Astrocyte (in vitro differentiated cells and primary cell): ENCODE measurements around the gene SERPINA9. TPM values are rescaled to one million over a fixed set of nuclear protein-coding genes. Genes with fewer than 3 reads are reported as not detected.
"Not testable (repeated sequence)": the region's sequence is repeated elsewhere in the genome, so short reads cannot be mapped to it uniquely, and the experiment has no call there.

Source experiments
- DNase-seq: peaks from one replicate; pipeline ENCODE4 v3.0.0-alpha.2; 2010; ENCODE audit warnings: low read depth
- FAIRE-seq: peaks from 2 replicates; lab custom pipeline; 2011; peaks lifted over from hg19 to GRCh38; lab: Jason Lieb, UNC
- H2AFZ ChIP-seq: 2 replicates; pipeline ENCODE4 v1.6.0; 2012; ENCODE audit warnings: low read depth, low read length, inconsistent platforms
- H3K27ac ChIP-seq: 2 replicates; pipeline ENCODE4 v1.5.1; 2011; ENCODE audit warnings: low read depth, low read length, inconsistent platforms
- H3K27me3 ChIP-seq: 2 replicates; pipeline ENCODE4 v1.6.0; 2011; ENCODE audit warnings: low read length, inconsistent platforms; ENCODE audit not compliant: insufficient read depth
- H3K36me3 ChIP-seq: 2 replicates; pipeline ENCODE4 v1.5.1; 2011; ENCODE audit warnings: low read length, inconsistent platforms; ENCODE audit not compliant: insufficient read depth
- H3K4me1 ChIP-seq: 2 replicates; pipeline ENCODE4 v1.5.1; 2011; ENCODE audit warnings: low read length, inconsistent platforms; ENCODE audit not compliant: insufficient read depth
- H3K4me2 ChIP-seq: 2 replicates; pipeline ENCODE4 v1.6.0; 2012; ENCODE audit warnings: low read length, inconsistent platforms
- H3K4me3 ChIP-seq: 2 replicates; pipeline ENCODE4 v1.5.1; 2011; ENCODE audit warnings: low read depth, mild to moderate bottlenecking, low read length, inconsistent platforms; ENCODE audit not compliant: insufficient read depth
- H3K79me2 ChIP-seq: 2 replicates; pipeline ENCODE4 v1.6.0; 2012; ENCODE audit warnings: mild to moderate bottlenecking, low read length, inconsistent platforms; ENCODE audit not compliant: insufficient read depth
- H3K9ac ChIP-seq: 2 replicates; pipeline ENCODE4 v1.6.0; 2012; ENCODE audit warnings: mild to moderate bottlenecking, low read length, inconsistent platforms
- H3K9me3 ChIP-seq: 2 replicates; pipeline ENCODE4 v1.5.1; 2012; ENCODE audit warnings: low read depth, mild to moderate bottlenecking, low read length, inconsistent platforms; ENCODE audit not compliant: insufficient read depth
- H4K20me1 ChIP-seq: 2 replicates; pipeline ENCODE4 v1.6.0; 2012; ENCODE audit warnings: low read length, inconsistent platforms; ENCODE audit not compliant: insufficient read depth
- H3K27ac Mint-ChIP-seq: one replicate; pipeline ENCODE4 v1.8.0; 2021; ENCODE audit warnings: mild to moderate bottlenecking, mixed read lengths; ENCODE audit not compliant: unreplicated experiment
- H3K27me3 Mint-ChIP-seq: one replicate; pipeline ENCODE4 v1.8.0; 2021; ENCODE audit warnings: low read depth, mixed read lengths; ENCODE audit not compliant: unreplicated experiment
- H3K36me3 Mint-ChIP-seq: one replicate; pipeline ENCODE4 v1.8.0; 2021; ENCODE audit warnings: low read depth, mixed read lengths; ENCODE audit not compliant: unreplicated experiment
- H3K4me1 Mint-ChIP-seq: one replicate; pipeline ENCODE4 v1.8.0; 2021; ENCODE audit warnings: low read depth, mixed read lengths; ENCODE audit not compliant: unreplicated experiment
- H3K4me3 Mint-ChIP-seq: one replicate; pipeline ENCODE4 v1.8.0; 2021; ENCODE audit warnings: mild to moderate bottlenecking, moderate library complexity, mixed read lengths; ENCODE audit not compliant: unreplicated experiment
- H3K9me3 Mint-ChIP-seq: one replicate; pipeline ENCODE4 v1.8.0; 2021; ENCODE audit warnings: mild to moderate bottlenecking, mixed read lengths; ENCODE audit not compliant: unreplicated experiment
- EZH2 ChIP-seq: IDR thresholded peaks from 2 replicates; pipeline ENCODE4 v1.6.1; 2012; ENCODE audit warnings: mild to moderate bottlenecking, low read length, inconsistent platforms; ENCODE audit not compliant: insufficient read depth
- total RNA-seq: library from RNA; stranded (reverse); gene quantifications from 2 replicates; pipeline ENCODE4 v1.2.1, GENCODE V29; 2021
- TF ChIP-seq, protein P1 (sequence below): IDR thresholded peaks from 2 replicates; pipeline ENCODE4 v1.5.1; 2011; ENCODE audit warnings: low read depth, mild to moderate bottlenecking, inconsistent platforms, low read length, moderate library complexity; ENCODE audit not compliant: insufficient read depth

Gene SERPINA9
- total RNA-seq, 1 donor from 2014 or later = not detected

- FAIRE-seq = no peak
- no peak overlapping the region for H3K4me3 Mint-ChIP-seq
Measured at GRCh38 chr14:94515426-94515825, 39.4 kb upstream of the SERPINA9 start.

DNA sequence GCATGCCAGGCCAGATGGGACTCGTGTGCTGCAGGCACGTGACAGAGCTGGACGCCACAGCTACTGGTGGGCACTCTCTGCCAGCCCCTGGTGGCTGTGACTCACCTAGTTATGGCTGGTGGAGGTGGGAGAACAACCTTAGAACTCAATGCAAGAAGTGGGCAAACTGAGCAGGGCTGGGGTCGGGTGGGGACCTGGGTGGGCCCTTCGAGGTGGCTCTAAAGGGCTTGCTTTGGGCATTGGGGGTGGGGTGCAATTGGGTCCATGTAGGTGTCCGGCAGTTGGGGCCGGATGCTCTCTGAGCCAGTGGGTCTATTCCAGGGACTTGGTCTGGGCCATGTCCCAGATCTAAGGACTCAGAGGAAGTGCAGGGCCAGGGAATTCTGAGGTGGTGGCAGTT, 38.4 kb upstream of the SERPINA9 start:
- Histone ChIP-seq H3K27ac (no peak overlapping the region), H3K9me3 (no peaks in the 10 kb centered on the region), H3K4me1 (no peaks in the 10 kb centered on the region), H3K79me2 (no peaks in the 10 kb centered on the region), H3K36me3 (no peaks in the 10 kb centered on the region), H3K4me2 (no peak overlapping the region), H3K27me3 (peaks cover 9% of the 10 kb centered on the region), H3K9ac (no peak overlapping the region), H2AFZ (no peak overlapping the region), H4K20me1 (no peaks in the 10 kb centered on the region), H3K4me3 (no peak overlapping the region)
- Mint-ChIP-seq H3K4me3 (peak overlapping the region; percentile 64), H3K27me3 (peaks cover 29% of the 10 kb centered on the region), H3K4me1 (peaks cover 7% of the 10 kb centered on the region), H3K9me3 (no peaks in the 10 kb centered on the region), H3K27ac (no peak overlapping the region), H3K36me3 (no peaks in the 10 kb centered on the region)
- FAIRE-seq = no peak
- no peak for DNase-seq
- no peak for TF ChIP-seq EZH2
- TF ChIP-seq, protein P1, sequence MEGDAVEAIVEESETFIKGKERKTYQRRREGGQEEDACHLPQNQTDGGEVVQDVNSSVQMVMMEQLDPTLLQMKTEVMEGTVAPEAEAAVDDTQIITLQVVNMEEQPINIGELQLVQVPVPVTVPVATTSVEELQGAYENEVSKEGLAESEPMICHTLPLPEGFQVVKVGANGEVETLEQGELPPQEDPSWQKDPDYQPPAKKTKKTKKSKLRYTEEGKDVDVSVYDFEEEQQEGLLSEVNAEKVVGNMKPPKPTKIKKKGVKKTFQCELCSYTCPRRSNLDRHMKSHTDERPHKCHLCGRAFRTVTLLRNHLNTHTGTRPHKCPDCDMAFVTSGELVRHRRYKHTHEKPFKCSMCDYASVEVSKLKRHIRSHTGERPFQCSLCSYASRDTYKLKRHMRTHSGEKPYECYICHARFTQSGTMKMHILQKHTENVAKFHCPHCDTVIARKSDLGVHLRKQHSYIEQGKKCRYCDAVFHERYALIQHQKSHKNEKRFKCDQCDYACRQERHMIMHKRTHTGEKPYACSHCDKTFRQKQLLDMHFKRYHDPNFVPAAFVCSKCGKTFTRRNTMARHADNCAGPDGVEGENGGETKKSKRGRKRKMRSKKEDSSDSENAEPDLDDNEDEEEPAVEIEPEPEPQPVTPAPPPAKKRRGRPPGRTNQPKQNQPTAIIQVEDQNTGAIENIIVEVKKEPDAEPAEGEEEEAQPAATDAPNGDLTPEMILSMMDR = no peak

More at GRCh38 chr14:94515426-94515825, 39.4 kb upstream of the SERPINA9 start:
- Mint-ChIP-seq H3K36me3 (no peaks in the 10 kb centered on the region), H3K4me1 (peaks cover 7% of the 10 kb centered on the region), H3K9me3 (no peaks in the 10 kb centered on the region), H3K27me3 (peaks cover 28% of the 10 kb centered on the region), H3K27ac (no peak overlapping the region)
- Histone ChIP-seq H3K4me2 (no peak overlapping the region), H3K4me3 (no peak overlapping the region), H4K20me1 (no peaks in the 10 kb centered on the region), H2AFZ (no peak overlapping the region), H3K4me1 (no peaks in the 10 kb centered on the region), H3K27ac (no peak overlapping the region), H3K36me3 (no peaks in the 10 kb centered on the region), H3K9ac (no peak overlapping the region), H3K27me3 (peaks cover 9% of the 10 kb centered on the region), H3K9me3 (peaks cover 5% of the 10 kb centered on the region), H3K79me2 (no peaks in the 10 kb centered on the region)
- TF ChIP-seq, protein P1 = no peak
- no peak for TF ChIP-seq EZH2
- DNase-seq = no peak

GRCh38 chr14:94510481-94510880, 34.5 kb upstream of the SERPINA9 start:
- not testable (repeated sequence) for H3K79me2 ChIP-seq, H2AFZ ChIP-seq, H3K9me3 Mint-ChIP-seq, H3K36me3 ChIP-seq, H3K4me2 ChIP-seq, H3K4me3 Mint-ChIP-seq, H3K4me1 ChIP-seq, H3K36me3 Mint-ChIP-seq, H3K9me3 ChIP-seq, H3K4me3 ChIP-seq, H3K9ac ChIP-seq, H3K27me3 ChIP-seq, DNase-seq, H3K4me1 Mint-ChIP-seq, H3K27ac Mint-ChIP-seq, H4K20me1 ChIP-seq, FAIRE-seq, H3K27ac ChIP-seq
- peaks cover 24% of the 10 kb centered on the region for H3K27me3 Mint-ChIP-seq
